Measurements from ENCODE around the gene SPDYC.

Gene SPDYC

GRCh38 chr11:65185869-65186341 is 15.9 kb downstream of the SPDYC start:
- Histone ChIP-seq H3K27ac (no peak overlapping the region), H3K4me1 (ENCODE audit: control insufficient read depth in 1 of 2, insufficient read depth in 1 of 2, low read depth in 1 of 2, low read length in 1 of 2) (peaks cover 18 to 19% of the 10 kb centered on the region in 2 experiments), H3K36me3 (peaks cover 78% of the 10 kb centered on the region), H3K9me3 (no peaks in the 10 kb centered on the region), H3K27me3 (no peaks in the 10 kb centered on the region), H3K4me3 (ENCODE audit: low read depth in 1 of 2, low read length in 1 of 2) (no peak overlapping the region)
- TF ChIP-seq, protein P1, sequence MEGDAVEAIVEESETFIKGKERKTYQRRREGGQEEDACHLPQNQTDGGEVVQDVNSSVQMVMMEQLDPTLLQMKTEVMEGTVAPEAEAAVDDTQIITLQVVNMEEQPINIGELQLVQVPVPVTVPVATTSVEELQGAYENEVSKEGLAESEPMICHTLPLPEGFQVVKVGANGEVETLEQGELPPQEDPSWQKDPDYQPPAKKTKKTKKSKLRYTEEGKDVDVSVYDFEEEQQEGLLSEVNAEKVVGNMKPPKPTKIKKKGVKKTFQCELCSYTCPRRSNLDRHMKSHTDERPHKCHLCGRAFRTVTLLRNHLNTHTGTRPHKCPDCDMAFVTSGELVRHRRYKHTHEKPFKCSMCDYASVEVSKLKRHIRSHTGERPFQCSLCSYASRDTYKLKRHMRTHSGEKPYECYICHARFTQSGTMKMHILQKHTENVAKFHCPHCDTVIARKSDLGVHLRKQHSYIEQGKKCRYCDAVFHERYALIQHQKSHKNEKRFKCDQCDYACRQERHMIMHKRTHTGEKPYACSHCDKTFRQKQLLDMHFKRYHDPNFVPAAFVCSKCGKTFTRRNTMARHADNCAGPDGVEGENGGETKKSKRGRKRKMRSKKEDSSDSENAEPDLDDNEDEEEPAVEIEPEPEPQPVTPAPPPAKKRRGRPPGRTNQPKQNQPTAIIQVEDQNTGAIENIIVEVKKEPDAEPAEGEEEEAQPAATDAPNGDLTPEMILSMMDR (IDR thresholded peaks at IDR 0.05) = no peak

GRCh38 chr11:65186701-65187100 is 16.7 kb downstream of the SPDYC start:
- peaks cover 16 to 17% of the 10 kb centered on the region in 2 experiments for H3K4me1 ChIP-seq (ENCODE audit: control insufficient read depth in 1 of 2, insufficient read depth in 1 of 2, low read depth in 1 of 2, low read length in 1 of 2)
- no peak overlapping the region for H3K4me3 ChIP-seq (ENCODE audit: low read depth in 1 of 2, low read length in 1 of 2)
- TF ChIP-seq, protein P1 (IDR thresholded peaks at IDR 0.05) = no peak
- no peak overlapping the region for H3K27ac ChIP-seq
- H3K27me3 ChIP-seq = no peaks in the 10 kb centered on the region
- no peaks in the 10 kb centered on the region for H3K9me3 ChIP-seq
- H3K36me3 ChIP-seq = peaks cover 86% of the 10 kb centered on the region

DNA sequence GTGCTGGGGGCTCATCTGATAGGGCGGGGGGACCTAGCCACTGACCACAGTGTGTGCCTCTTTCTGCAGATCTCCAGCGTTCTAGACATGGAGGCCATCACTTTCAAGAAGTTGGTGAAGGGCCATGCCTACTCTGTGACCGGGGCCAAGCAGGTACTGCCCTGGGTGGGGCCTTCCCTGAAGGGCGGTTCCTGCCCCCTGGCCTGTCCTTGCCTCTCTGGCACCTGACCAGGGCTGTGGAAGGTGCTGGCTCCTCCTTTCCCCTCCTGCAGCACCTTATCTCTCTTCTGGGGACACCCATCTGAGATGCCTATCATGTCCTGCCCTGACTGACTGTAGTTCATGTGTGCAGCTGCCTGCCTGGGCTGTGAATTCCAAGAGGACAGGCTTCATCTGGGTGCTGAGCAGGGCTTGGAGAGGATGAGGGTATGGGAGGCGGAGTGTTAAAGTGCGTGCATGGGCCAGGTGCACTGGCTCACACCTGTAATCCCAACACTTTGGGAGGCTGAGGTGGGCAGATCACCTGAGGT is 17.2 kb downstream of the SPDYC start:
- H3K9me3 ChIP-seq = no peaks in the 10 kb centered on the region
- no peak overlapping the region for H3K27ac ChIP-seq
- H3K27me3 ChIP-seq = no peaks in the 10 kb centered on the region
- no peak overlapping the region for H3K4me3 ChIP-seq (ENCODE audit: low read depth in 1 of 2, low read length in 1 of 2)
- H3K4me1 ChIP-seq (ENCODE audit: control insufficient read depth in 1 of 2, insufficient read depth in 1 of 2, low read depth in 1 of 2, low read length in 1 of 2) = peaks cover 13% of the 10 kb centered on the region in 2 experiments
- peaks cover 91% of the 10 kb centered on the region for H3K36me3 ChIP-seq
- TF ChIP-seq, protein P1 (IDR thresholded peaks at IDR 0.05) = no peak

- Histone ChIP-seq H3K9me3 (no peaks in the 10 kb centered on the region), H3K27me3 (no peaks in the 10 kb centered on the region), H3K4me1 (ENCODE audit: control insufficient read depth in 1 of 2, insufficient read depth in 1 of 2, low read depth in 1 of 2, low read length in 1 of 2) (peaks cover 5% of the 10 kb centered on the region in 2 experiments), H3K36me3 (peaks cover 92% of the 10 kb centered on the region), H3K4me3 (ENCODE audit: low read depth in 1 of 2, low read length in 1 of 2) (no peak overlapping the region), H3K27ac (no peak overlapping the region)
- TF ChIP-seq, protein P1 (IDR thresholded peaks at IDR 0.05) = no peak
These were observed 18.0 kb downstream of the SPDYC start for GRCh38 chr11:65187971-65188461.

- H3K4me1 ChIP-seq (ENCODE audit: control insufficient read depth in 1 of 2, insufficient read depth in 1 of 2, low read depth in 1 of 2, low read length in 1 of 2) = peaks cover under 1% of the 10 kb centered on the region in 2 experiments
- TF ChIP-seq, protein P1 (IDR thresholded peaks at IDR 0.05) = no peak
- peaks cover 88% of the 10 kb centered on the region for H3K36me3 ChIP-seq
- H3K27ac ChIP-seq = no peak overlapping the region
- H3K27me3 ChIP-seq = no peaks in the 10 kb centered on the region
- no peak overlapping the region for H3K4me3 ChIP-seq (ENCODE audit: low read depth in 1 of 2, low read length in 1 of 2)
- no peaks in the 10 kb centered on the region for H3K9me3 ChIP-seq
These were observed 18.5 kb downstream of the SPDYC start for GRCh38 chr11:65188486-65188885.

Data from neutrophil (primary cell).